HCT116 (cell line): ENCODE results near the gene PGAP6. TPM values are rescaled to one million over a fixed set of nuclear protein-coding genes. Genes with fewer than 3 reads are reported as not detected.

ENCODE experiments used
- ATAC-seq: fragments of 200-7000 bp; cut with Tn5 transposase; 2 replicates; pipeline ENCODE4 v1.9.1; 2020; ENCODE audit warnings: mild to moderate bottlenecking, moderate library complexity
- BruUV-seq: library from RNA; stranded (reverse); fragments of 400-500 nt; replicated peaks from 2 replicates; lab custom pipeline; 2021; lab: Mats Ljungman, UMichigan
- CTCF ChIA-PET: fragments of 300-600 bp; sonication (Branson Sonifier 250); formaldehyde crosslinking; loops from one replicate; lab custom pipeline; 2021; ENCODE audit warnings: antibody characterized with exemption; lab: Charles Lee
- POLR2A ChIA-PET: fragments of 300-600, 350-600 bp; sonication (Branson Sonifier 250); formaldehyde crosslinking; loops from one replicate; lab custom pipeline; 2021; ENCODE audit warnings: antibody characterized with exemption; lab: Charles Lee
- RAD21 ChIA-PET, 2 experiments: fragments of 300-600 bp; sonication (Branson Sonifier 250); formaldehyde crosslinking; loops; one replicate each; lab custom pipeline; 2023; ENCODE audit warnings: low total read pairs in 2 of 2; ENCODE audit not compliant: uncharacterized antibody in 2 of 2, unreplicated experiment in 2 of 2, low non-redundant PET in 1 of 2; lab: Charles Lee
- DNase-seq: peaks from one replicate; pipeline ENCODE4 v3.0.0-alpha.2; 2010; ENCODE audit warnings: low read depth, low spot score
- H2AFZ ChIP-seq: fragments of 200-600 bp; shearing (Covaris generic), sonication (generic); 2 replicates; pipeline ENCODE4 v1.6.1; 2017; ENCODE audit warnings: low read depth, mixed run types, mixed read lengths, antibody characterized with exemption, low read length; ENCODE audit not compliant: poor library complexity, severe bottlenecking
- H3K27ac ChIP-seq: 2 replicates; pipeline ENCODE4 v1.5.1; 2012; ENCODE audit warnings: low read depth, low read length
- H3K27me3 ChIP-seq: fragments of 200-600 bp; sonication (generic); 2 replicates; pipeline ENCODE4 v1.6.1; 2016; ENCODE audit warnings: mixed run types, low read length, mixed read lengths; ENCODE audit not compliant: insufficient read depth
- H3K36me3 ChIP-seq, 2 experiments: fragments of 200-500 bp in 1 of 2; fragments of 200-600 bp in 1 of 2; sonication (Bioruptor generic) in 1 of 2; sonication (generic) in 1 of 2; 2 replicates each; pipeline versions ENCODE4 v1.5.1 to v1.6.1; 2014 to 2016; ENCODE audit warnings: low read length in 2 of 2, inconsistent platforms in 1 of 2, mixed read lengths in 1 of 2, mixed run types in 1 of 2; ENCODE audit not compliant: insufficient read depth in 2 of 2, control insufficient read depth in 1 of 2
- H3K4me1 ChIP-seq, 2 experiments: fragments of 200-600 bp in 1 of 2; sonication (generic) in 1 of 2; 2 replicates each; pipeline versions ENCODE4 v1.5.1 to v1.6.1; 2012 to 2017; ENCODE audit warnings: low read length in 2 of 2, inconsistent platforms in 1 of 2, mild to moderate bottlenecking in 1 of 2, mixed read lengths in 1 of 2, mixed run types in 1 of 2, moderate library complexity in 1 of 2; ENCODE audit not compliant: insufficient read depth in 2 of 2, control insufficient read depth in 1 of 2
- H3K4me2 ChIP-seq: fragments of 200-600 bp; sonication (generic); 2 replicates; pipeline ENCODE4 v1.6.1; 2017; ENCODE audit warnings: mixed run types, low read length, mixed read lengths
- H3K4me3 ChIP-seq, 2 experiments: fragments of 200-600 bp in 1 of 2; sonication (generic) in 1 of 2; replicated peaks in 1 of 2; 2 replicates each; pipeline ENCODE4 v1.5.1; 2011 to 2016; ENCODE audit warnings: low read length in 2 of 2, control low read depth in 1 of 2, low read depth in 1 of 2, mild to moderate bottlenecking in 1 of 2, mixed read lengths in 1 of 2, mixed run types in 1 of 2
- H3K79me2 ChIP-seq: fragments of 200-600 bp; sonication (generic); 2 replicates; pipeline ENCODE4 v1.6.1; 2017; ENCODE audit warnings: mild to moderate bottlenecking, mixed run types, low read length, moderate library complexity, mixed read lengths; ENCODE audit not compliant: insufficient read depth
- H3K9ac ChIP-seq: fragments of 200-600 bp; sonication (generic); 2 replicates; pipeline ENCODE4 v1.6.1; 2016; ENCODE audit warnings: low read length, mixed read lengths
- H3K9me2 ChIP-seq: fragments of 200-600 bp; sonication (generic), shearing (Covaris generic); 2 replicates; pipeline ENCODE4 v1.6.1; 2017; ENCODE audit warnings: mixed run types, mild to moderate bottlenecking, moderate library complexity; ENCODE audit not compliant: insufficient read depth
- H3K9me3 ChIP-seq, 2 experiments: fragments of 200-500 bp in 1 of 2; fragments of 200-600 bp in 1 of 2; sonication (Bioruptor generic) in 1 of 2; sonication (generic) in 1 of 2; 2 replicates each; pipeline ENCODE4 v1.6.1; 2014 to 2017; ENCODE audit warnings: low read length in 2 of 2, mixed read lengths in 2 of 2, inconsistent platforms in 1 of 2, low read depth in 1 of 2, mild to moderate bottlenecking in 1 of 2, mixed run types in 1 of 2, moderate library complexity in 1 of 2; ENCODE audit not compliant: control insufficient read depth in 1 of 2, insufficient read depth in 1 of 2
- H4K20me1 ChIP-seq: fragments of 200-600 bp; sonication (generic), shearing (Covaris generic); 2 replicates; pipeline ENCODE4 v1.6.1; 2017; ENCODE audit warnings: mixed run types, mild to moderate bottlenecking, moderate library complexity; ENCODE audit not compliant: insufficient read depth
- CBX3 ChIP-seq: IDR thresholded peaks from 2 replicates; pipeline ENCODE4 v1.6.1; 2012; ENCODE audit warnings: low read depth
- ELF1 ChIP-seq: IDR thresholded peaks from 2 replicates; pipeline ENCODE4 v1.6.1; 2012; ENCODE audit warnings: low read depth, borderline replicate concordance
- EZH2 ChIP-seq: fragments of 200-600 bp; sonication (generic); IDR thresholded peaks from 2 replicates; pipeline ENCODE4 v1.6.1; 2017; ENCODE audit warnings: antibody characterized with exemption, mixed run types
- FOSL1 ChIP-seq: IDR thresholded peaks from 2 replicates; pipeline ENCODE4 v1.6.1; 2012; ENCODE audit warnings: low read depth
- JUND ChIP-seq: IDR thresholded peaks from 2 replicates; pipeline ENCODE4 v1.6.1; 2012
- SIN3A ChIP-seq: IDR thresholded peaks from 2 replicates; pipeline ENCODE4 v1.6.1; 2012; ENCODE audit warnings: low read depth
- YY1 ChIP-seq: IDR thresholded peaks from 2 replicates; pipeline ENCODE4 v1.6.1; 2011; ENCODE audit warnings: low read length, low read depth, moderate library complexity, mild to moderate bottlenecking; ENCODE audit not compliant: insufficient replicate concordance; ENCODE audit errors: extremely low read depth
- intact Hi-C: fragments of 100-400 bp; cut with micrococcal nuclease; formaldehyde crosslinking; loops from 2 replicates; pipeline ENCODE4 v1.10.0; 2022
- total RNA-seq: library from RNA; stranded (reverse); gene quantifications from one replicate; pipeline ENCODE4 v1.2.1, GENCODE V29; 2021; ENCODE audit not compliant: unreplicated experiment
- TF ChIP-seq, protein P1 (sequence below): IDR thresholded peaks from 2 replicates; pipeline ENCODE4 v1.6.1; 2011; ENCODE audit warnings: mild to moderate bottlenecking, low read length, moderate library complexity; ENCODE audit not compliant: insufficient replicate concordance; ENCODE audit errors: extremely low read depth

PGAP6 gene
- total RNA-seq, 1 experiment from 2014 or later, result 35.4 TPM

DNA sequence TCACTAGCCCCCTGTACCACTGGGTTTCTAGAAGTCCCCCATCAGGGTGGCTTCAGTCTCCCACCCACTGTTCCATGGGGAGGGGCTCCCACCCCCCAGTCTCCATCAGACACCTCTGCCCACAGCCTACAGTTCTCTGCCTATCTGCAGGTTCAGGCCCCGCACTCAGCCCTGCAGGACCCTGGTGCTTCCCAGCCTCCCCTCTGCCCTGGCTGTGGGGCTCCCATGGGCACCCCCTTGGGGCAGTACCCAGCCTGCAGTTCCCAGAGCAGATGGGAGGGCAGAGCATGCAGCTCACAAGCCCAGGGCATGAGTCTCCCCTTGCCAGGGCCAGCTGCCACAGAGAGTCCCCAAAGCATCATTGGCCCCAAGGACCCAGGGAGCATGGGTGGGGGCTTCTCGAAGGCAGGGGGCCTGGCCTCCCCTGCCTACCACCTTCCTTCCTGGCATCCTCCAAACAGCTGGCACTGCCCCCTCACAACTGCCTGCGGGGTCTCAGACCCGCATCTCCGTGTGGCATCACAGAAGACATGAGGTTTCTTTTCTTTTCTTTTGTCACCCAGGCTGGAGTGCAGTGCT lies 8.7 kb downstream of the PGAP6 start:
- RAD21 ChIA-PET, result no interaction called here
- Histone ChIP-seq H3K4me3 (no peak overlapping the region), H4K20me1 (no peaks in the 10 kb centered on the region), H3K36me3 (0 out of 4 replicates have a peak, but pooled peaks cover 0 to 3% of the 10 kb centered on the region in 2 experiments), H3K4me2 (no peak overlapping the region), H3K79me2 (no peaks in the 10 kb centered on the region), H2AFZ (no peak overlapping the region), H3K9me2 (no peaks in the 10 kb centered on the region), H3K9ac (no peak overlapping the region), H3K4me1 (peaks cover 3 to 13% of the 10 kb centered on the region in 2 experiments; a peak in 3 of 4 replicates), H3K9me3 (no peaks in the 10 kb centered on the region), H3K27me3 (no peaks in the 10 kb centered on the region), H3K27ac (no peak overlapping the region)
- DNase-seq (no peak), ATAC-seq (no peak)
- CTCF ChIA-PET, result no interaction called here
- POLR2A ChIA-PET, result no interaction called here
- no TSS peak for BruUV-seq
- no peak for TF ChIP-seq JUND
- intact Hi-C loops, result no loop called here

DNA sequence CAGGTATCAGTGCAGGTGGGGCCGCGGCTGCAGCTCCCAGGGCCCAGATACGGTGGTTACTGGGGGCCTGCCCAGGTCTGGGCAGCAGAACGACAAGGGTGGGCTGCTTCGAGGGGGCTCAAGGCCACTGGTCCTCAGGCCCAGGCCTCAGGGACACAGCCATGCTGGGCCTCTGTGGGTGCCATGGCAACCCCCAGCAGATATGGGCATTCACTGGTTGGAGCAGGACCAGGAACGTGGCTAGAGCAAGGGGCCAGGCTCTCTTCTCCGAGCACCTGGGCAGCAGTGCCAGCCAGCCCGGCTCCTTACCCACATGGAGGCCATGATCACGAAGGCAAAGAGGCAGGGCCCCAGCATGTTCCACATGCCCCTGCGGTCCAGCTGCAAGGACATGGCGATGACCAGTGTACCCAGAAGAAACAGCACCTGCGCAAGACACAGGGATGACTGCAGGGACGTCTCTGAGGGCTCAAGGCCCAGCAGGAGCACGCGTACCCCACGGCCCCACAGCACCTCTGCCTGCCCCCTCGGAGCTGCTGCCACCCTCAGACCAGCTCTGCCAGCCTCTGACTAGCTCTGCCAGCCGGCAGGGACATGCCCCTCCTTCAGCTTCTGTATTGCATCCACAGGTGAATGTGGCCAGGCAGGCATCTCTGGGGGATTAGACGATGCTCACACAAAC lies 9.3 kb downstream of the PGAP6 start:
- TF ChIP-seq FOSL1 (no peak), EZH2 (no peak), SIN3A (no peak), ELF1 (no peak), CBX3 (no peak), YY1 (no peak)
- TF ChIP-seq, protein P1, sequence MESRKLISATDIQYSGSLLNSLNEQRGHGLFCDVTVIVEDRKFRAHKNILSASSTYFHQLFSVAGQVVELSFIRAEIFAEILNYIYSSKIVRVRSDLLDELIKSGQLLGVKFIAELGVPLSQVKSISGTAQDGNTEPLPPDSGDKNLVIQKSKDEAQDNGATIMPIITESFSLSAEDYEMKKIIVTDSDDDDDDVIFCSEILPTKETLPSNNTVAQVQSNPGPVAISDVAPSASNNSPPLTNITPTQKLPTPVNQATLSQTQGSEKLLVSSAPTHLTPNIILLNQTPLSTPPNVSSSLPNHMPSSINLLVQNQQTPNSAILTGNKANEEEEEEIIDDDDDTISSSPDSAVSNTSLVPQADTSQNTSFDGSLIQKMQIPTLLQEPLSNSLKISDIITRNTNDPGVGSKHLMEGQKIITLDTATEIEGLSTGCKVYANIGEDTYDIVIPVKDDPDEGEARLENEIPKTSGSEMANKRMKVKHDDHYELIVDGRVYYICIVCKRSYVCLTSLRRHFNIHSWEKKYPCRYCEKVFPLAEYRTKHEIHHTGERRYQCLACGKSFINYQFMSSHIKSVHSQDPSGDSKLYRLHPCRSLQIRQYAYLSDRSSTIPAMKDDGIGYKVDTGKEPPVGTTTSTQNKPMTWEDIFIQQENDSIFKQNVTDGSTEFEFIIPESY, result no peak
- no peak overlapping the region for H3K27ac ChIP-seq
- no peak overlapping the region for H3K9ac ChIP-seq
- RAD21 ChIA-PET, result no interaction called here
- CTCF ChIA-PET, result no interaction called here
- POLR2A ChIA-PET, result no interaction called here
- no peaks in the 10 kb centered on the region for H3K79me2 ChIP-seq
- no peaks in the 10 kb centered on the region for H3K27me3 ChIP-seq
- no peak overlapping the region for H3K4me2 ChIP-seq
- H3K9me2 ChIP-seq, result no peaks in the 10 kb centered on the region
- peaks cover 3 to 13% of the 10 kb centered on the region in 2 experiments; a peak in 3 of 4 replicates for H3K4me1 ChIP-seq
- H3K9me3 ChIP-seq, result no peaks in the 10 kb centered on the region
- no peak overlapping the region for H2AFZ ChIP-seq
- H3K36me3 ChIP-seq, result 0 out of 4 replicates have a peak, but pooled peaks cover 0 to 3% of the 10 kb centered on the region in 2 experiments
- no peak overlapping the region for H3K4me3 ChIP-seq
- no peaks in the 10 kb centered on the region for H4K20me1 ChIP-seq
- DNase-seq (no peak), ATAC-seq (no peak)
- no TSS peak for BruUV-seq
- intact Hi-C loops, result no loop called here
